Left lung (tissue), 10 donors: ENCODE results near the gene GDF2. TPM values are rescaled to one million over a fixed set of nuclear protein-coding genes. Genes with fewer than 3 reads are reported as not detected.

Experiments
- ATAC-seq: fragments of 200-7000 bp; cut with Tn5 transposase; one replicate; pipeline ENCODE4 v1.9.1; 2020; ENCODE audit warnings: moderate library complexity
- DNase-seq, 4 donors: peaks; one replicate each; pipeline ENCODE4 v3.0.0-alpha.2; 2013 to 2020
- H3K27ac ChIP-seq, 2 donors: fragments of 200-600 bp; sonication (generic) in 1 of 2; one replicate each; pipeline versions ENCODE4 v1.5.0 to v1.8.0; 2020 to 2021
- H3K27me3 ChIP-seq, 2 donors: fragments of 200-600 bp; sonication (generic) in 1 of 2; one replicate each; pipeline versions ENCODE4 v1.5.0 to v1.8.0; 2020 to 2021
- H3K36me3 ChIP-seq, 2 donors: fragments of 200-600 bp; sonication (generic) in 1 of 2; one replicate each; pipeline versions ENCODE4 v1.5.0 to v1.8.0; 2020 to 2021
- H3K4me1 ChIP-seq, 2 donors: fragments of 200-600 bp; one replicate each; pipeline ENCODE4 v1.8.0; 2021
- H3K4me3 ChIP-seq, 2 donors: fragments of 200-600 bp; sonication (generic) in 1 of 2; one replicate each; pipeline versions ENCODE4 v1.5.0 to v1.8.0; 2020 to 2021; ENCODE audit warnings: mild to moderate bottlenecking in 1 of 2
- H3K9me3 ChIP-seq, 2 donors: fragments of 200-600 bp; sonication (generic) in 1 of 2; one replicate each; pipeline versions ENCODE4 v1.5.0 to v1.8.0; 2020 to 2021
- intact Hi-C, 2 donors: fragments of 100-400 bp; cut with DNase I; formaldehyde crosslinking; loops; one replicate each; pipeline versions ENCODE4 v1.11.2 to v1.14.2; 2022
- polyA plus RNA-seq, 6 donors: library from polyadenylated mRNA; unstranded; fragments of 120-200 nt; gene quantifications; one replicate each; pipeline ENCODE4 v1.2.1, GENCODE V29; 2013; ENCODE audit not compliant: insufficient read length in 6 of 6
- total RNA-seq, 2 donors: library from RNA; stranded (reverse); fragmentation: NEBNext Ultra II Directional; extraction: Animal tissue kit (Norgen Biotek cat#: 25700); gene quantifications; one replicate each; pipeline ENCODE4 v1.2.1, GENCODE V29; 2021
- TF ChIP-seq, protein P1 (sequence below), 2 donors: fragments of 200-600 bp; sonication (generic) in 1 of 2; IDR thresholded peaks; one replicate each; pipeline versions ENCODE4 v1.5.0 to v1.8.0; 2021; ENCODE audit warnings: antibody characterized with exemption in 2 of 2
- donor health status: DM: no; HTN: yes; CAD: no.
- donor health status: DM: no; HTN: no; CAD: no.

The GDF2 gene
- total and polyA plus RNA-seq, 8 donors = 0.20 to 0.39 (median 0.23) TPM; not detected in 2

DNA sequence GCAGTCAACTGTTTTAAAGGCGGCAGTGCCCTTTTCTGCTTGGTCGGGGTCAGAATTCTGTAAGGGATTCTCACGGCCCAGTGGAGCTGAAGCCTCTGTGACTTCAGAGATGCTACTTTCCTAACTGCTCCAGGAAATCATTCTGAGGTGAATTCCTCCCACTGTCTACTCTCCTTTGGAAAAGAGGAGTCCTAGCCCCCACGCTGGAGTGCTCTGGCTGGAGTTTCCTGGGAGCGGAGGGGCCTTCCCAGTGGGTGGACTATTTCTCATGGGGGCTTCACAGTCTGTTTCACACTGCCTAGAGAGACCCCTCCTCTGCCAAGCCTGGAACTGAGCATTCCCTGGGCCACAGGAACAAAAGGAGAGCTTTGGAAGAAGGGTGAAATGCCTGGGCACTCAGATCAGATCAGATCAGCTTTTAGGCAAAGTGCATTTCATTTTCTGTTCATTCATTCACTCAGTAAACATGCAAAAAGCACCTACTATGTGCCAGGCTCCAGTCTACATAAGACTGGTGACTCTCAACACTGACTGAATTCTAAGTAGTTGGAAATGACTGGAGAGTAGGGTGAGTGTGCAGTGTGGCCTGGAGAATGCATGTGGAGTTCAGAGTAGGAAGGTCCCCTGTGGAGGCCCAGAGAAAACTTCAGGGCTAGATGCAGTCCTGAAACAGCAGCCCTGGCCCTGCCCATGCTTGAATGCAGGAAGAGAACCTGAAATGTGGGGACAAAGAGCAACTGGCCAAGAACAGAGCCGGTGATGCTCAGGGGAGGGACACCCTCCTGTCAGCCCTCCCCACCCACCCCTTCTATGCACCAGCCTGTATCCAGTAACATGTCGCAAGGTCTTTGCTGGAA lies 49.6 kb downstream of the GDF2 start:
- Histone ChIP-seq H3K27me3 (peaks cover 0 to 10% of the 10 kb centered on the region in 2 donors), H3K36me3 (no peaks in the 10 kb centered on the region), H3K27ac (no peak overlapping the region), H3K4me3 (no peak overlapping the region), H3K9me3 (no peaks in the 10 kb centered on the region), H3K4me1 (no peaks in the 10 kb centered on the region)
- intact Hi-C loops = no loop called here
- TF ChIP-seq, protein P1, sequence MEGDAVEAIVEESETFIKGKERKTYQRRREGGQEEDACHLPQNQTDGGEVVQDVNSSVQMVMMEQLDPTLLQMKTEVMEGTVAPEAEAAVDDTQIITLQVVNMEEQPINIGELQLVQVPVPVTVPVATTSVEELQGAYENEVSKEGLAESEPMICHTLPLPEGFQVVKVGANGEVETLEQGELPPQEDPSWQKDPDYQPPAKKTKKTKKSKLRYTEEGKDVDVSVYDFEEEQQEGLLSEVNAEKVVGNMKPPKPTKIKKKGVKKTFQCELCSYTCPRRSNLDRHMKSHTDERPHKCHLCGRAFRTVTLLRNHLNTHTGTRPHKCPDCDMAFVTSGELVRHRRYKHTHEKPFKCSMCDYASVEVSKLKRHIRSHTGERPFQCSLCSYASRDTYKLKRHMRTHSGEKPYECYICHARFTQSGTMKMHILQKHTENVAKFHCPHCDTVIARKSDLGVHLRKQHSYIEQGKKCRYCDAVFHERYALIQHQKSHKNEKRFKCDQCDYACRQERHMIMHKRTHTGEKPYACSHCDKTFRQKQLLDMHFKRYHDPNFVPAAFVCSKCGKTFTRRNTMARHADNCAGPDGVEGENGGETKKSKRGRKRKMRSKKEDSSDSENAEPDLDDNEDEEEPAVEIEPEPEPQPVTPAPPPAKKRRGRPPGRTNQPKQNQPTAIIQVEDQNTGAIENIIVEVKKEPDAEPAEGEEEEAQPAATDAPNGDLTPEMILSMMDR (IDR thresholded peaks at IDR 0.05) = no peak
- no peak for DNase-seq
- ATAC-seq = no peak

DNA sequence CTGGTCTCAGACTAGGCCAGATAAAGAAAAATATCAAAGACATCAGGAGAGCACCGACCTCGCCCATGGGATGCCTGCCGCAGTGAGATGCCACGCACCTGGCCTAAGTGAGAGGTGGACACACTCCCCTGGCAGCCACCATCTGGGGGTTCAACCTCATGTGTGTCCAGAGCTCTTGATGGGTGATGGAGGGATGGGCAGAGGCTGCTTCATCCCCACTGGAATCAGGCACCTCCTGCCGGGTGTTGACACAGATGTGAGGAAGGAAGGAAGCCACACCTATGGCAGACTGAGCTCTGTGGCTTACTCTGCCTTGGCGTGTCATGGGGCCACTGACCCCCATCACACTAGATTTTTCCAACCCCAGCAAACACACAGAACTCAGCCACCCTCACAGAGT lies 50.5 kb downstream of the GDF2 start:
- intact Hi-C loops = no loop called here
- Histone ChIP-seq H3K27me3 (peaks cover 0 to 18% of the 10 kb centered on the region in 2 donors), H3K4me3 (no peak overlapping the region), H3K9me3 (no peaks in the 10 kb centered on the region), H3K36me3 (no peaks in the 10 kb centered on the region), H3K4me1 (no peaks in the 10 kb centered on the region), H3K27ac (no peak overlapping the region)
- ATAC-seq (no peak), DNase-seq (no peak)
- TF ChIP-seq, protein P1 (IDR thresholded peaks at IDR 0.05) = no peak

DNA sequence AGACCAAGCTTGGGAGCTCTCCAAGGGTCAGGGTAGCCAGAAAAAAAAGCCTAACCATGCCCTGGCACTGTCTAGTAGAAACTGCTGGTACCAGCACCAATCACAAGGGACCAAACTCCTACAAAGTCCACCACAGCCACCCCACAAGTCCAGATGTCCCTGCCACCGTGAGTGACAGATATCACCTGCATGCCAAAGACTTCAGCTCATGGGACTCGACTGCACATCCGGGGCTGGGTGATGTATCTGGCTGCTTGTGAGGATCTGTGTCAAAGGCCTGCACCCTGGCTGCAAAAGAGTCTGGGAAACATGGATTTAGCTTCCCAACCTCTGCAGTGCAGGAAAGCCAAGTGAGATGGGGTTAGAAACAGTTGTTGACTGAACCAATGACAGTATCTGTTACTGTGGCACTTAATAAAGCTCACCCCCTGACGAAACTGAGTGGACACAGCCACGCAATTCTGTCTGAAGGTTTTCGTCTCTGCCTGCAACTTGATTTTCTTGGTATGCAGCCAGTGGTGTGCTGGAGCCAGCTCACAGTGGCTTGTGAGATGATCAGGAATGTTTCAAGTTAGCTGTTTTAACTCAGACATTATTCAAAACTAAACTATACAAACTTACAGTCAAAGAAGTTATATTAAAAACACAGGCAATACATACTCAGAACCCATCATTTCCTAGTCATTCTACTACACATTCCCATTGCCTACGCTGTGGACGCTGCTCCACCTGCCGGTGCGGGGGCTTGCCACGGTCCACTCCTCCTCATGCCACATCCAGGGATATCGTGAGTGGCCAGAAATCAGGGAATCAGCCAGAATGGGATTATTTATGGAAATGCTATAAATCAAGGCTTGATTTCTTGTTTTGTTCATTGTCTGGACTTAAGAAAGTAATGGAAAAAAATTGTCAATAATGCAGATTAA lies 52.6 kb downstream of the GDF2 start:
- intact Hi-C loops = no loop called here
- Histone ChIP-seq H3K4me1 (no peaks in the 10 kb centered on the region), H3K36me3 (no peaks in the 10 kb centered on the region), H3K27me3 (peaks cover 0 to 23% of the 10 kb centered on the region in 2 donors), H3K4me3 (no peak overlapping the region), H3K9me3 (no peaks in the 10 kb centered on the region), H3K27ac (no peak overlapping the region)
- ATAC-seq = no peak
- DNase-seq = peak in 2 of 4 donors; percentile 63 to 78
- TF ChIP-seq, protein P1 (IDR thresholded peaks at IDR 0.05) = no peak

DNA sequence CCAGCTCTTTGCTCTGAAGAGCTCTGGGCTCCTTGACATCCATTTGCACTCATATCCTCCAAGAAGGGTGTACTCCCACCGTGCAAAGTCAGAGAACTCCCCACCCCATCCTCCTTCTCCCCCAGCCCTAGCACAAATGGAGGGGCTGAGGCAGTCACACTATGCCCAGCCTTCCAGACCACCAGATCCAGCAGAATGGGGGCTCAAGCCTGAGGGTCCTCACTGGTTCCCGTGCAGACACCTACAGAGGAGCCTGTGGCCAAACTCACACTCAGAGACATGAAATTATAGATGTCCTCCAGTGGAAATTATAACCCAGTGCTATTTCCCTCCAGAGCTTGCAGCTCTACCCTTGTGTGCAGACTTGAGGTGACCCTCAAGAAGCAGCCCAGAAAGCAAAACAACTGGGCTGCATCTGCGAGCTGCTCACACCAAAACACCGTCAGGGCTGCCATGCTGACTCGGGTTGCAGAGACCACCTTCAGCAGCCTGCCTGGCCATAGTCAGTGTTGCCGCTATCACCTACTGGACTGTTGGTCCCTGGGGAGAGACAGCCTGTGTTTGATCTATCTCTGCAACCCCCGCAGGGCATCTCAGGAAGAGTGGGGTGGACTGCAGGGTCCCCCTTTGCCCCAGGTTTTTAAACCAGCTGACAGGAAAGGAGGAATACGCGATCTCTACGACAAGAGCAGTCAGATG lies 54.4 kb downstream of the GDF2 start:
- H3K36me3 ChIP-seq = no peaks in the 10 kb centered on the region
- TF ChIP-seq, protein P1 (IDR thresholded peaks at IDR 0.05) = no peak
- ATAC-seq = no peak

More for the DNA sequence above, 54.4 kb downstream of the GDF2 start:
- no peaks in the 10 kb centered on the region for H3K9me3 ChIP-seq
- intact Hi-C loops = no loop called here
- H3K4me3 ChIP-seq = no peak overlapping the region
- no peaks in the 10 kb centered on the region for H3K4me1 ChIP-seq
- no peak overlapping the region for H3K27ac ChIP-seq
- peaks cover 0 to 23% of the 10 kb centered on the region in 2 donors for H3K27me3 ChIP-seq
- DNase-seq = no peak

Other genes with a start within 250 kb of the GDF2 start
- 10 to 100 TPM in 1 of 2 donors, 1 to 10 TPM in 1; 9.4 to 35.2 TPM for gene GDF10, start 22.3 kb upstream of the GDF2 start, total RNA-seq
- gene GDF10, start 22.3 kb upstream of the GDF2 start, polyA plus RNA-seq = 100 to 1,000 TPM in 4 of 6 donors, 10 to 100 TPM in 2; 93.0 to 169 (median 111) TPM
- not detected for gene RBP3, start 25.9 kb downstream of the GDF2 start, total RNA-seq
- gene RBP3, start 25.9 kb downstream of the GDF2 start, polyA plus RNA-seq = under 1 TPM in 3 of 6 donors, not detected in 3; 0.07 to 0.14 (median 0.09) TPM
- gene ZNF488, start 61.8 kb downstream of the GDF2 start, total RNA-seq = under 1 TPM; 0.38 to 0.73 TPM
- gene ZNF488, start 61.8 kb downstream of the GDF2 start, polyA plus RNA-seq = 1 to 10 TPM; 1.6 to 3.1 (median 2.3) TPM
- 1 to 10 TPM; 3.0 to 7.7 TPM for gene ANXA8, start 161.7 kb downstream of the GDF2 start, total RNA-seq
- gene ANXA8, start 161.7 kb downstream of the GDF2 start, polyA plus RNA-seq = 1 to 10 TPM in 5 of 6 donors, under 1 TPM in 1; 1.00 to 3.0 (median 2.3) TPM
- not detected for gene FAM25G, start 169.2 kb downstream of the GDF2 start, total RNA-seq
- gene FAM25G, start 169.2 kb downstream of the GDF2 start, polyA plus RNA-seq = not detected
- 1 to 10 TPM; 6.3 to 7.8 TPM for gene AGAP9, start 201.2 kb downstream of the GDF2 start, total RNA-seq
- gene AGAP9, start 201.2 kb downstream of the GDF2 start, polyA plus RNA-seq = 10 to 100 TPM in 5 of 6 donors, 1 to 10 TPM in 1; 7.8 to 45.9 (median 24.5) TPM